Transverse colon (tissue), 4 donors: ENCODE data around the gene AADAC. TPM values are rescaled to one million over a fixed set of nuclear protein-coding genes. Genes with fewer than 3 reads are reported as not detected.

Experiments used
- DNase-seq: peaks from one replicate; pipeline ENCODE4 v3.0.0-alpha.2; 2019
- H3K27ac ChIP-seq, 4 donors: fragments of 200-600 bp; sonication (generic); 2 replicates each; pipeline ENCODE4 v1.5.1; 2016 to 2018; ENCODE audit warnings: inconsistent platforms in 4 of 4
- H3K27me3 ChIP-seq: fragments of 200-600 bp; sonication (generic); 2 replicates; pipeline ENCODE4 v1.5.1; 2017; ENCODE audit warnings: inconsistent platforms
- H3K36me3 ChIP-seq, 4 donors: fragments of 200-600 bp; sonication (generic); 2 replicates each; pipeline ENCODE4 v1.5.1; 2017 to 2019; ENCODE audit warnings: inconsistent platforms in 4 of 4
- H3K4me1 ChIP-seq, 4 donors: fragments of 200-600 bp; sonication (generic); 2 replicates each; pipeline ENCODE4 v1.5.1; 2017 to 2020; ENCODE audit warnings: inconsistent platforms in 4 of 4
- H3K4me3 ChIP-seq, 4 donors: fragments of 200-600 bp; sonication (generic); 1 replicate in 1 of 4; 2 replicates in 3 of 4; pipeline versions ENCODE4 v1.5.1 to v1.6.1; 2017 to 2019; ENCODE audit warnings: inconsistent platforms in 4 of 4
- H3K9me3 ChIP-seq, 2 donors: fragments of 200-600 bp; sonication (generic); 2 replicates each; pipeline ENCODE4 v1.5.1; 2017 to 2019; ENCODE audit warnings: inconsistent platforms in 2 of 2
- EP300 ChIP-seq: sonication (generic); formaldehyde crosslinking; IDR thresholded peaks from one replicate; pipeline ENCODE4 v1.6.1; 2017; ENCODE audit warnings: antibody characterized with exemption, low read depth
- POLR2A ChIP-seq: fragments of 450-650 bp; IDR thresholded peaks from one replicate; pipeline ENCODE4 v1.6.1; 2016; ENCODE audit warnings: antibody characterized with exemption, mild to moderate bottlenecking, moderate library complexity
- POLR2AphosphoS5 ChIP-seq, 3 donors: sonication (generic); formaldehyde crosslinking; IDR thresholded peaks; one replicate each; pipeline ENCODE4 v1.6.1; 2016; ENCODE audit warnings: antibody characterized with exemption in 3 of 3
- WGBS, 2 donors: methylation state at CpG; one replicate each; pipeline ENCODE4 v1.1.5; 2018; ENCODE audit warnings: low coverage in 1 of 2; 5-methylcytosine and 5-hydroxymethylcytosine counted together
- in situ Hi-C, 4 donors: fragments of 200-750 bp; cut with MboI; loops; one replicate each; pipeline versions ENCODE4 v1.15.0 to v1.15.1; 2017; ENCODE audit warnings: low sequenced_read_pairs in 3 of 4, low pct_ligation_motif_present in 1 of 4, low pct_unique_long_range_greater_than_20kb in 1 of 4
- intact Hi-C: fragments of 100-400 bp; cut with DNase I; formaldehyde crosslinking; loops from one replicate; pipeline ENCODE4 v1.15.1; 2023; ENCODE audit warnings: low total_unique reads
- total RNA-seq, 4 donors: library from RNA; depleted of rRNA; stranded (reverse); fragments of >200 nt; gene quantifications; one replicate each; pipeline ENCODE4 v1.1.0, GENCODE V29; 2016
- TF ChIP-seq, protein P1 (sequence below), 5 experiments: fragments of 200-600 bp in 3 of 5; fragments of 450-650 bp in 2 of 5; sonication (generic) in 3 of 5; IDR thresholded peaks; 1 replicate in 2 of 5; 2 replicates in 3 of 5; pipeline ENCODE4 v1.5.1; 2016 to 2017; ENCODE audit warnings: antibody characterized with exemption in 5 of 5, inconsistent platforms in 3 of 5, mild to moderate bottlenecking in 2 of 5, moderate library complexity in 1 of 5

AADAC gene
- total RNA-seq, 4 donors from 2014 or later = 0.95 TPM; not detected in 3

DNA sequence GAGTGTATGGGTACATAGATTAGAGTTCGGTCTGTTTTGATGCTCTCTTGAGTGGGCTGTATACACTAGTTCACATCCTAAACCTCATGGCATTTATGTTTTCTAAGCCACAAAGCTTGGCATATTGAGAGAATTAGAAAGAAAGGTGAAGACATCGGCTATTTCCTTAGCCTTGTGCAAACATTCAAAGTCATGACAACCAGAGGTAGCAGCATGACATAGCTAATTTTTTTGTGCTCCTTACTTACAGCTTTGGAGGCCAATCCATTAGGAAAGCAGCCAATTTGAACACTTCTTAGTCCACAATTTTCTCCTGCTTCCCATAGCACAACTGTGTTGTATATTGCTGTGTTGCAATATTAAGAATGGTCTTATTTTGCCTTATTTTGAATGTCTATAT is 21.5 kb upstream of the AADAC start:
- DNase-seq = no peak
- Histone ChIP-seq H3K27ac (no peak overlapping the region), H3K9me3 (no peaks in the 10 kb centered on the region), H3K4me3 (no peak overlapping the region), H3K4me1 (no peaks in the 10 kb centered on the region), H3K36me3 (no peaks in the 10 kb centered on the region), H3K27me3 (no peaks in the 10 kb centered on the region)
- TF ChIP-seq EP300 (no peak), POLR2AphosphoS5 (IDR thresholded peaks at IDR 0.05) (no peak), POLR2A (no peak)
- TF ChIP-seq, protein P1, sequence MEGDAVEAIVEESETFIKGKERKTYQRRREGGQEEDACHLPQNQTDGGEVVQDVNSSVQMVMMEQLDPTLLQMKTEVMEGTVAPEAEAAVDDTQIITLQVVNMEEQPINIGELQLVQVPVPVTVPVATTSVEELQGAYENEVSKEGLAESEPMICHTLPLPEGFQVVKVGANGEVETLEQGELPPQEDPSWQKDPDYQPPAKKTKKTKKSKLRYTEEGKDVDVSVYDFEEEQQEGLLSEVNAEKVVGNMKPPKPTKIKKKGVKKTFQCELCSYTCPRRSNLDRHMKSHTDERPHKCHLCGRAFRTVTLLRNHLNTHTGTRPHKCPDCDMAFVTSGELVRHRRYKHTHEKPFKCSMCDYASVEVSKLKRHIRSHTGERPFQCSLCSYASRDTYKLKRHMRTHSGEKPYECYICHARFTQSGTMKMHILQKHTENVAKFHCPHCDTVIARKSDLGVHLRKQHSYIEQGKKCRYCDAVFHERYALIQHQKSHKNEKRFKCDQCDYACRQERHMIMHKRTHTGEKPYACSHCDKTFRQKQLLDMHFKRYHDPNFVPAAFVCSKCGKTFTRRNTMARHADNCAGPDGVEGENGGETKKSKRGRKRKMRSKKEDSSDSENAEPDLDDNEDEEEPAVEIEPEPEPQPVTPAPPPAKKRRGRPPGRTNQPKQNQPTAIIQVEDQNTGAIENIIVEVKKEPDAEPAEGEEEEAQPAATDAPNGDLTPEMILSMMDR (IDR thresholded peaks at IDR 0.05) = no peak
- in situ Hi-C loops = no loop called here
- intact Hi-C loops = no loop called here
- 88 to 95% methylated on average over 2 of the region's 2 CpGs for WGBS, 2 donors

DNA sequence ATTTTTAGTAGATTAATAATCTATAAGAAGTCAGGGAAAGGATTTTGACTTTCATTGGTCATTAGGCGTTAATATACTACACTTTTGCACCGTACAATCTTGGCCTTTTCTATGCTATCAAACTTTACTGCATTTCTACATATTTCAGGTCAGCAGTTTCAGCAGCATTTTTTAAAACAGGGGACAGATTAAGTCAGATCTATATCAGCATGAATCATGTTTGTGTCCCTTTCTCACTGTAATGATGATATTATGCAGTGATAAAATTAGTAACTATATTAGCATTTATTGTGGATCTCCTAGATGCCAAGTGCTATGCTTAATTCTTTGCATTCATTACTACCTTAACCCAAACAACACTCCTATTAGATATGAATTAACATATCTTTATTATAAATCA is 20.3 kb upstream of the AADAC start:
- Histone ChIP-seq H3K36me3 (no peaks in the 10 kb centered on the region), H3K27me3 (no peaks in the 10 kb centered on the region), H3K27ac (no peak overlapping the region), H3K4me3 (no peak overlapping the region), H3K9me3 (no peaks in the 10 kb centered on the region), H3K4me1 (no peaks in the 10 kb centered on the region)
- TF ChIP-seq POLR2A = no peak
- no peak for TF ChIP-seq EP300
- no peak for TF ChIP-seq POLR2AphosphoS5 (IDR thresholded peaks at IDR 0.05)
- TF ChIP-seq, protein P1 (IDR thresholded peaks at IDR 0.05) = no peak
- WGBS, 2 donors = 59 to 61% methylated on average over 2 of the region's 2 CpGs
- intact Hi-C loops (no loop called here), in situ Hi-C loops (no loop called here)
- DNase-seq = no peak

DNA sequence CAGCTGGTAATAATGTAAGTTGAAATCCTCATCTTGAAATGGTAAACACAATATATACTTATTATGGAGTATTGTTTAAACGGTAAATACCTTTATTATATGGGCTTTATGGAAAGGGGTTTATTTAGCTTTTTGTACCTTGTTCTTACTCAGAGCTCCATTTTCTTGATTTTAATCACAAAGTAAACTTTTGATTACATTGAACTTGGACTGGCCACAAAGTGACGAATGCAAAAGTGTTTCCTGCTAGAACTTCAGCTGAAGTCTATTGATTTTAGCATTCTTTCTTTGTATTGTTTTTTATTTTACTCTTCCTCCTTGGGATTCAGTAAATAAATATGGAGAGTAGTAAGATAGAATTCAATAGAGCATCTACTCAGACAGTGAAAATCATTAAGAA is 19.8 kb upstream of the AADAC start:
- H3K36me3 ChIP-seq = no peaks in the 10 kb centered on the region
- no peaks in the 10 kb centered on the region for H3K9me3 ChIP-seq
- no peak overlapping the region for H3K4me3 ChIP-seq
- no peak for DNase-seq
- TF ChIP-seq, protein P1 (IDR thresholded peaks at IDR 0.05) = no peak
- TF ChIP-seq EP300 = no peak
- no peak for TF ChIP-seq POLR2AphosphoS5 (IDR thresholded peaks at IDR 0.05)
- no peak for TF ChIP-seq POLR2A
- H3K27ac ChIP-seq = no peak overlapping the region
- in situ Hi-C loops = no loop called here
- intact Hi-C loops = no loop called here
- no peaks in the 10 kb centered on the region for H3K4me1 ChIP-seq
- H3K27me3 ChIP-seq = no peaks in the 10 kb centered on the region
- 36 to 48% methylated on average over 2 of the region's 2 CpGs for WGBS, 2 donors

DNA sequence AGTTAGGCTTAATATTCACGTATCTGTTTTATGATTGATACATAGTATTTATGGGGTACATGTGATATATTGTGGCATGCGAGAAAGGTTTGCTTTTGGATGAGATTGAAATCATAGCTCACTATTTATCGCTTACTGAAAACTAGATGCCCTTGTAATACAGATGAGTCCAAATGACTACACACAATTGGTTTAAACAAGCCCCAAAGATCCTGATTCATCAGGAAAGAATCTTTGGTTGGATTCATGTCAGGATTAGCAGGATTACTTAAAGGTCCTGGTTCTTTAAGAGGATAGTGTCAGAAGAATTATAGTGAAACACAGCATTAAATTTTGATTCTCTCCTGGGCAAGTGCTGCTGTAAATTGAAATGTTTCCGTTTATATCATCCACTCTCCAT is 18.6 kb upstream of the AADAC start:
- no peak overlapping the region for H3K27ac ChIP-seq
- no peak for TF ChIP-seq EP300
- TF ChIP-seq POLR2A = no peak
- TF ChIP-seq, protein P1 (IDR thresholded peaks at IDR 0.05) = no peak
- no peak for TF ChIP-seq POLR2AphosphoS5 (IDR thresholded peaks at IDR 0.05)
- peaks cover 0 to 2% (median 0%) of the 10 kb centered on the region in 4 donors for H3K4me1 ChIP-seq
- H3K36me3 ChIP-seq = no peaks in the 10 kb centered on the region
- 85 to 93% methylated on average over 4 of the region's 4 CpGs for WGBS, 2 donors
- no peaks in the 10 kb centered on the region for H3K9me3 ChIP-seq
- no peaks in the 10 kb centered on the region for H3K27me3 ChIP-seq
- in situ Hi-C loops = no loop called here
- intact Hi-C loops = no loop called here
- no peak for DNase-seq
- H3K4me3 ChIP-seq = no peak overlapping the region
